NCI-H2227 treated with DMSO at 0.1 percent for 48 hours (cell line): ENCODE data around the gene METRNL.
"Not testable (repeated sequence)": the region's sequence is repeated elsewhere in the genome, so short reads cannot be mapped to it uniquely, and the experiment has no call there.

Experiments used
- DNase-seq: peaks from one replicate; lab custom pipeline; 2025; lab: John Stamatoyannopoulos, UW

METRNL gene

DNA sequence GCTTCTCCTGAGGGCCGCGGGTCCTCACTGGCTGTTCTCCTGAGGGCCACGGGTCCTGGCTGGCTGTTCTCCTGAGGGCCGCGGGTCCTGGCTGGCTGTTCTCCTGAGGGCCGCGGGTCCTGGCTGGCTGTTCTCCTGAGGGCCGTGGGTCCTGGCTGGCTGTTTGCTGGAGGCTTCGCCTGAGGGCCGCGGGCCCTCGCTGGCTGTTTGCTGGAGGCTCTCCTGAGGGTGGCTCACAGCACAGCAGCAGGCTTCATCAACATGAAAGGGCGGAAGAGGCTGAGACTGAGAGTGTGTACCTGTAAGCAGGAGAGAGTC lies 60.8 kb downstream of the METRNL start:
- DNase-seq: not testable (repeated sequence)

DNA sequence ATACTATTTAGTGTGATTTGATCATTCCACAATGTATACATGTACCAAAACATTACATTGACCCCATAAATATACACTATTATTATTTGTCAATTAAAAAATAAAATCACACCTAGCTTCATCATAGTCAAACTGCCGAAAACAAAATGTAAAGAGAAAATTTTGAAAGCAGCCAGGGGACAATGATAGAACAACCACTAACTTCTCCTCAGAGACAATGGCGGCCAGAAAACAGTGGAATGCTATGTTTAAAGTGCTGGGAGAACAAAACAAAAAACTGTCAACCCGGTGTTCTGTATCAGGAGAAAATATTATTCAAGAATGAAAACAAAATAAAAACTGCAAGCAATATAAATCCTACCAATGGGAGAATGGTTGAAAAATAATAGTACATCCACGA lies 63.2 kb downstream of the METRNL start:
- no peak for DNase-seq

DNA sequence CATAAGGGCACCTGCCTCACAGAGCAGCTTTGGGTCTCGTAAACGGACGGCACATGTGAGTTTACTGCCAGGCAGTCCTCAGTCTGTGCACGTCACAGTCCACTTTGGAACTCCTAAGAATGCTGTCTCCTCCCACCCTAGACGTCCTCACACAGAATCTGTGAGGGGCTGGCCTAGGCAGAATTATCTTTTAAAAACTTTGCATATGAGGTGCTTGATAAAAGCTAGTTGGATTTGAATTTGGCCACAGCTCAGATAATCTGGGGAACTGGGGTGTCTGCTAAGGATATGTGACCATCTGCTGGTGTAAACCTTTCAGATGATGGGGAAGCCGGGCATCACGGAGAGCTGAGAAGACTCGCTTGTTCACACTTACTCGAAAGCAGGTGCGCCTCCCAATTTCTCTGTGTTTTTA lies 64.4 kb downstream of the METRNL start:
- DNase-seq: no peak
